Measurements from ENCODE around the gene IFI27.

GRCh38 chr14:94089479-94089878 lies 21.1 kb upstream of the IFI27 start:
- TF ChIP-seq RFX5 (IDR thresholded peaks at IDR 0.05; ENCODE audit: low read depth, low read length): no peak
- TF ChIP-seq ZNF785 (CRISPR knock-in tag; IDR thresholded peaks at IDR 0.05): no peak
- no peak for TF ChIP-seq REST (IDR thresholded peaks at IDR 0.05; ENCODE audit: borderline replicate concordance)
- no peak for TF ChIP-seq REST (CRISPR knock-in tag; IDR thresholded peaks at IDR 0.05; ENCODE audit: low read depth)
- TF ChIP-seq ZNF143 (CRISPR knock-in tag; IDR thresholded peaks at IDR 0.05): no peak
- TF ChIP-seq ATF7 (IDR thresholded peaks at IDR 0.05): no peak
- no peak for TF ChIP-seq CTCF (IDR thresholded peaks at IDR 0.05 in 2 of 3, conservative IDR thresholded peaks at IDR 0.05 in 1 of 3; ENCODE audit: insufficient read depth in 2 of 3, low read depth in 1 of 3, low read length in 3 of 3)
- TF ChIP-seq MTA2 (IDR thresholded peaks at IDR 0.05; ENCODE audit: low read depth): no peak
- TF ChIP-seq SUPT5H (IDR thresholded peaks at IDR 0.05): no peak
- no peak for TF ChIP-seq RCOR1 (IDR thresholded peaks at IDR 0.05; ENCODE audit: borderline replicate concordance in 1 of 2, low read depth in 2 of 2, low read length in 2 of 2)
- TF ChIP-seq CREM (IDR thresholded peaks at IDR 0.05; ENCODE audit: low read depth): no peak
- TF ChIP-seq MXI1 (IDR thresholded peaks at IDR 0.05; ENCODE audit: low read depth, low read length): no peak
- TF ChIP-seq ATF2 (CRISPR knock-in tag; IDR thresholded peaks at IDR 0.05): no peak
- no peak for TF ChIP-seq EHMT2 (IDR thresholded peaks at IDR 0.05)
- TF ChIP-seq FOXA1 (IDR thresholded peaks at IDR 0.05; ENCODE audit: borderline replicate concordance): no peak
